ENCODE measurements around the gene MZB1.

Gene MZB1

DNA sequence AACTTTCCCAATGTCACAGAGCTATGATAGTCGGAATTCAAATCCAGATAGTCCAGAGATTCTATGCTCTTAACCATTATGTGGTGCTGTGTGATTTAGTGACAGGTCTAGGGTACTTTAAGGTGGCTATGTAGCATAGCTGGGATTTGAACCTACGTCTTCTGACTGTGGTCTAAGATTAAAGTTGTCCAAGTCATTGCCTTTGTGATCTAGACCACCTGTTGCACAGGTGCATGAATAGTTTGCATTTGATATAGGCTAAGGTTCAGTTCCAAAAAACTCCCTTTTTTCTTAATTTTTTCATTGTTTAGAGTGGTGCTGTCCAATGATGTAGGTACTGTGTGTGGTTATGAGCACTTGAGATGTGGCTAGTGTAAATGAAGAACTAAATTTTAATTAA is 45.5 kb downstream of the MZB1 start:
- Histone ChIP-seq H3K4ac (ENCODE audit: low read depth in 1 of 2, low read length in 2 of 2) (no peak overlapping the region), H2AFZ (ENCODE audit: low read depth, low read length) (no peak overlapping the region), H3K27me3 (ENCODE audit: control insufficient read depth in 1 of 2, insufficient read depth in 1 of 2, low read length in 2 of 2) (no peaks in the 10 kb centered on the region), H4K8ac (ENCODE audit: low read length) (no peak overlapping the region), H3K9ac (ENCODE audit: low read length) (no peak overlapping the region), H3K79me1 (replicated peaks; ENCODE audit: low read length, poor library complexity, severe bottlenecking) (no peaks in the 10 kb centered on the region), H3K4me2 (ENCODE audit: low read length, poor library complexity, severe bottlenecking) (peak overlapping the region; percentile 28), H4K91ac (ENCODE audit: low read length) (no peak overlapping the region), H3K9me3 (ENCODE audit: control insufficient read depth, low read length) (no peaks in the 10 kb centered on the region), H3K36me3 (ENCODE audit: control insufficient read depth in 1 of 2, insufficient read depth in 2 of 2, low read depth in 1 of 2, low read length in 2 of 2) (peaks cover 9 to 14% of the 10 kb centered on the region in 2 experiments), H2BK120ac (ENCODE audit: low read depth, low read length) (no peak overlapping the region), H2BK5ac (ENCODE audit: low read depth, low read length, poor library complexity, severe bottlenecking) (no peak overlapping the region), H2AK5ac (ENCODE audit: low read length, severe bottlenecking) (no peak overlapping the region), H2BK12ac (ENCODE audit: low read length in 2 of 2) (no peak overlapping the region), H3K23ac (ENCODE audit: low read length in 2 of 2) (no peak overlapping the region), H3K4me3 (ENCODE audit: insufficient read depth in 1 of 2, low read depth in 1 of 2, low read length in 2 of 2) (peak overlapping the region in 1 of 2 experiments; percentile 99), H3K4me1 (ENCODE audit: control insufficient read depth, insufficient read depth, low read depth, low read length) (peaks cover 3% of the 10 kb centered on the region), H3K18ac (ENCODE audit: low read depth in 1 of 2, low read length in 2 of 2) (no peak overlapping the region), H2BK15ac (ENCODE audit: low read depth, poor library complexity, severe bottlenecking) (no peak overlapping the region), H3K27ac (ENCODE audit: low read length, poor library complexity, severe bottlenecking) (no peak overlapping the region), H3K14ac (ENCODE audit: low read length in 2 of 2) (no peak overlapping the region)
- DNase-seq = no peak
- WGBS = 100% methylated on average over 2 of the region's 2 CpGs

DNA sequence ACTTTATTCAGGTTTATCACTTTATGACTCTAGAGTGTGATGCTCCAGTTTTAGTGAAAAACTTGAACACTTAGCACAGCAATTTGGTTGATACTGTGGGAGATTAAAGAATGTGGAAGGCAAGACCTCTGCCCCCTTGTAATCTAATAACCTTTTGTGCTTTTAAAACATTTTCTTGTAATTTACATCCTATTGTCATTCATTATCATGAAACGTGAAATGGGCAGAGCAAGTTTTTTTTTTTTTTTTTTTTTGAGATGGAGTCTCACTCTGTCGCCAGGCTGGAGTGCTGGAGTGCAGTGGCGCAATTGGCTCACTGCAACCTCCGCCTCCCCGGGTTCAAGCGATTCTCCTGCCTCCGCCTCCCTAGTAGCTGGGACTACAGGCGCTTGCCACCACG is 46.2 kb downstream of the MZB1 start:
- H3K4me1 ChIP-seq (ENCODE audit: control insufficient read depth, insufficient read depth, low read depth, low read length) = peaks cover 3% of the 10 kb centered on the region
- H2BK5ac ChIP-seq (ENCODE audit: low read depth, low read length, poor library complexity, severe bottlenecking) = no peak overlapping the region
- H4K8ac ChIP-seq (ENCODE audit: low read length) = no peak overlapping the region
- no peak overlapping the region for H3K18ac ChIP-seq (ENCODE audit: low read depth in 1 of 2, low read length in 2 of 2)
- WGBS = 95% methylated on average over 9 of the region's 9 CpGs
- H2AFZ ChIP-seq (ENCODE audit: low read depth, low read length) = no peak overlapping the region
- no peak overlapping the region for H2BK15ac ChIP-seq (ENCODE audit: low read depth, poor library complexity, severe bottlenecking)
- peak overlapping the region; percentile 46 for H3K4me2 ChIP-seq (ENCODE audit: low read length, poor library complexity, severe bottlenecking)
- H2BK120ac ChIP-seq (ENCODE audit: low read depth, low read length) = no peak overlapping the region
- H3K23ac ChIP-seq (ENCODE audit: low read length in 2 of 2) = no peak overlapping the region
- H3K4me3 ChIP-seq (ENCODE audit: insufficient read depth in 1 of 2, low read depth in 1 of 2, low read length in 2 of 2) = peak overlapping the region in 1 of 2 experiments; percentile 99
- H3K27ac ChIP-seq (ENCODE audit: low read length, poor library complexity, severe bottlenecking) = no peak overlapping the region
- no peak overlapping the region for H4K91ac ChIP-seq (ENCODE audit: low read length)
- peaks cover 9 to 14% of the 10 kb centered on the region in 2 experiments for H3K36me3 ChIP-seq (ENCODE audit: control insufficient read depth in 1 of 2, insufficient read depth in 2 of 2, low read depth in 1 of 2, low read length in 2 of 2)
- H3K4ac ChIP-seq (ENCODE audit: low read depth in 1 of 2, low read length in 2 of 2) = no peak overlapping the region
- no peaks in the 10 kb centered on the region for H3K27me3 ChIP-seq (ENCODE audit: control insufficient read depth in 1 of 2, insufficient read depth in 1 of 2, low read length in 2 of 2)
- H2BK12ac ChIP-seq (ENCODE audit: low read length in 2 of 2) = no peak overlapping the region
- DNase-seq = no peak
- no peaks in the 10 kb centered on the region for H3K79me1 ChIP-seq (replicated peaks; ENCODE audit: low read length, poor library complexity, severe bottlenecking)
- no peaks in the 10 kb centered on the region for H3K9me3 ChIP-seq (ENCODE audit: control insufficient read depth, low read length)
- H3K14ac ChIP-seq (ENCODE audit: low read length in 2 of 2) = no peak overlapping the region
- H2AK5ac ChIP-seq (ENCODE audit: low read length, severe bottlenecking) = no peak overlapping the region
- peak overlapping the region; percentile 100 for H3K9ac ChIP-seq (ENCODE audit: low read length)

DNA sequence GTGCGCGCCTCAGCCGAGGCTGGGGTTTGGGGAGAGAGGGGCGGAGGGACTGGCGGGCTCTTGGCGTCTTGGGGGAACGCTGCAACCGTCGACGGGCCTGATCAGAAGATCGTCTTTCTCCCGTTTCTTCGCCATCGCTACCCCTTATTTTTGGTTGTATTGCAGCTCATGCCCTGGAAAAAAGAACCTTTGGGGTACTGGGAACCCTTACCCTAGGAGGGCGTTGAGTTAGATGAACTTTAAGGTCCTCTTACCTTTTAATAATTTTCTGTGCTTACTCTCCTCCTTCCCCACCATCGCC is 47.3 kb downstream of the MZB1 start:
- WGBS = 0% methylated on average over 4 of the region's 16 CpGs
- no peak overlapping the region for H2BK15ac ChIP-seq (ENCODE audit: low read depth, poor library complexity, severe bottlenecking)
- H4K91ac ChIP-seq (ENCODE audit: low read length) = no peak overlapping the region
- H2BK12ac ChIP-seq (ENCODE audit: low read length in 2 of 2) = no peak overlapping the region
- no peak overlapping the region for H3K14ac ChIP-seq (ENCODE audit: low read length in 2 of 2)
- no peak overlapping the region for H2BK5ac ChIP-seq (ENCODE audit: low read depth, low read length, poor library complexity, severe bottlenecking)
- peak overlapping the region; percentile 76 to 99 for H3K4me3 ChIP-seq (ENCODE audit: insufficient read depth in 1 of 2, low read depth in 1 of 2, low read length in 2 of 2)
- H3K4me2 ChIP-seq (ENCODE audit: low read length, poor library complexity, severe bottlenecking) = peak overlapping the region; percentile 46
- peaks cover 3% of the 10 kb centered on the region for H3K4me1 ChIP-seq (ENCODE audit: control insufficient read depth, insufficient read depth, low read depth, low read length)
- no peak overlapping the region for H2AK5ac ChIP-seq (ENCODE audit: low read length, severe bottlenecking)
- H3K27me3 ChIP-seq (ENCODE audit: control insufficient read depth in 1 of 2, insufficient read depth in 1 of 2, low read length in 2 of 2) = no peaks in the 10 kb centered on the region
- H2BK120ac ChIP-seq (ENCODE audit: low read depth, low read length) = no peak overlapping the region
- H3K4ac ChIP-seq (ENCODE audit: low read depth in 1 of 2, low read length in 2 of 2) = no peak overlapping the region
- no peak overlapping the region for H3K23ac ChIP-seq (ENCODE audit: low read length in 2 of 2)
- DNase-seq = no peak
- peaks cover 9% of the 10 kb centered on the region in 2 experiments for H3K36me3 ChIP-seq (ENCODE audit: control insufficient read depth in 1 of 2, insufficient read depth in 2 of 2, low read depth in 1 of 2, low read length in 2 of 2)
- H4K8ac ChIP-seq (ENCODE audit: low read length) = no peak overlapping the region
- no peaks in the 10 kb centered on the region for H3K79me1 ChIP-seq (replicated peaks; ENCODE audit: low read length, poor library complexity, severe bottlenecking)
- peak overlapping the region; percentile 79 for H3K27ac ChIP-seq (ENCODE audit: low read length, poor library complexity, severe bottlenecking)
- H3K18ac ChIP-seq (ENCODE audit: low read depth in 1 of 2, low read length in 2 of 2) = peak overlapping the region in 1 of 2 experiments; percentile 21
- peak overlapping the region; percentile 100 for H3K9ac ChIP-seq (ENCODE audit: low read length)
- H3K9me3 ChIP-seq (ENCODE audit: control insufficient read depth, low read length) = no peaks in the 10 kb centered on the region
- H2AFZ ChIP-seq (ENCODE audit: low read depth, low read length) = no peak overlapping the region

DNA sequence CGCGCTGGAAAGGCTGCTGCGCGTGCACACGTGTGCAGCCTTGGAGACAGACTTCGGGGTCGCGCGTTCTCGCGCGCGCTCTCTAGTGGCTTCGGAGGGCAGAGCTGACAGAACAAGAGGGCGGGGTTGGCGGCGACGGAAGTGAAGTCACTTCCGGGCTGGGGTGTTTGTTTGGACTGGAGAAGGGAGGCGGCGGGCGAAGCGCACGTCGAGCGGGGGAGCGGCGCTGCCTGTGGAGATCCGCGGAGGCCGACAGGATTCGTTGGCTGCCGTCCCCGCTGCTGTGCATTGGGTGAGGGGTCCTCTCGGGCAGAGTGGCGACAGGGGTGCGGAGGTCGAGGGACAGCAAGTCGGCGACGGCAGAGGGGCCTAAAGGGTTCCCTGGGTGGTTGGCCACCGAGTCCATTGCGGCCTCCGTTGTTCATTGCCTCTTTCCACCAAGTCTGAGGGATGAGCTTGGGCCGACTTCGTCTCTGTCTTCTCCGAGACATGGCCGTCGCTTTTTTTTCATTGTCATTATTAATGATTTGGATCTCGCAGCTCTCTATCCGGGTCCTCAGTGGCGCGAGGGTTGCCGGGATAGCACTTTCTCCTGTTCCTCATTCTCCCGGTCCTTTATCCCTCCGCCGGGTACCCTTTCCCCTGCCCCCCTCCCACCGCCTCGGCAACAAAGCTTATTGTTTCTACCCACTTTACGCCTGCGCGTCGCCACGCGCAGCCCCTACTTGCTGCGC is 47.9 kb downstream of the MZB1 start, which contains the start of gene PAIP2:
Gene PAIP2, plus strand, starts transcription at position 166 of the 734 bp plus-strand sequence. CDS start 21,931 bp downstream, outside the sequence.
- Histone ChIP-seq H2BK120ac (ENCODE audit: low read depth, low read length) (peak within 1 kb of the TSS; percentile 61), H3K18ac (ENCODE audit: low read depth in 1 of 2, low read length in 2 of 2) (peak within 1 kb of the TSS; percentile 82 to 84), H3K23ac (ENCODE audit: low read length in 2 of 2) (peak within 1 kb of the TSS in 1 of 2 experiments; percentile 19), H3K4me2 (ENCODE audit: low read length, poor library complexity, severe bottlenecking) (peak within 1 kb of the TSS; percentile 68), H2BK15ac (ENCODE audit: low read depth, poor library complexity, severe bottlenecking) (peak within 1 kb of the TSS; percentile 46), H2BK5ac (ENCODE audit: low read depth, low read length, poor library complexity, severe bottlenecking) (peak within 1 kb of the TSS; percentile 26), H4K8ac (ENCODE audit: low read length) (peak within 1 kb of the TSS; percentile 96), H3K27ac (ENCODE audit: low read length, poor library complexity, severe bottlenecking) (peak within 1 kb of the TSS; percentile 79), H3K79me1 (replicated peaks; ENCODE audit: low read length, poor library complexity, severe bottlenecking) (no peaks in the 10 kb centered on the region), H3K4me1 (ENCODE audit: control insufficient read depth, insufficient read depth, low read depth, low read length) (peaks cover 3% of the 10 kb centered on the region), H2AFZ (ENCODE audit: low read depth, low read length) (peak within 1 kb of the TSS; percentile 76), H3K9me3 (ENCODE audit: control insufficient read depth, low read length) (no peaks in the 10 kb centered on the region), H3K36me3 (ENCODE audit: control insufficient read depth in 1 of 2, insufficient read depth in 2 of 2, low read depth in 1 of 2, low read length in 2 of 2) (peaks cover 9% of the 10 kb centered on the region in 2 experiments), H3K27me3 (ENCODE audit: control insufficient read depth in 1 of 2, insufficient read depth in 1 of 2, low read length in 2 of 2) (no peaks in the 10 kb centered on the region), H2AK5ac (ENCODE audit: low read length, severe bottlenecking) (peak within 1 kb of the TSS; percentile 75), H3K4me3 (ENCODE audit: insufficient read depth in 1 of 2, low read depth in 1 of 2, low read length in 2 of 2) (peak within 1 kb of the TSS; percentile 76 to 99), H3K4ac (ENCODE audit: low read depth in 1 of 2, low read length in 2 of 2) (peak within 1 kb of the TSS; percentile 30 to 82), H2BK12ac (ENCODE audit: low read length in 2 of 2) (no peak within 1 kb of the TSS), H4K91ac (ENCODE audit: low read length) (peak within 1 kb of the TSS; percentile 89), H3K14ac (ENCODE audit: low read length in 2 of 2) (peak within 1 kb of the TSS in 1 of 2 experiments; percentile 69), H3K9ac (ENCODE audit: low read length) (peak within 1 kb of the TSS; percentile 100)
- peak; percentile 99 for DNase-seq
- under 1% methylated on average over 53 of the region's 66 CpGs for WGBS
